GM12878 (cell line): ENCODE measurements around the gene RAB30. TPM values are rescaled to one million over a fixed set of nuclear protein-coding genes. Genes with fewer than 3 reads are reported as not detected.
A peak's percentile ranks its signal among the peaks of the same experiment; 100 is the strongest.

Experiments
- ATAC-seq: fragments of 200-7000 bp; cut with Tn5 transposase; 3 replicates; pipeline ENCODE4 v1.9.1; 2020; ENCODE audit warnings: mild to moderate bottlenecking, moderate library complexity
- BruUV-seq: library from RNA; stranded (reverse); fragments of 400-500 nt; replicated peaks from 2 replicates; lab custom pipeline; 2021; lab: Mats Ljungman, UMichigan
- CTCF ChIA-PET: fragments of 300-600 bp; sonication (Branson Sonifier 250); formaldehyde crosslinking; extraction: SDS; loops from one replicate; lab custom pipeline; 2021; ENCODE audit warnings: inconsistent platforms; lab: Yijun Ruan, JAX
- POLR2A ChIA-PET: fragments of 350-600 bp; formaldehyde crosslinking; extraction: SDS; loops from one replicate; lab custom pipeline; 2021; ENCODE audit warnings: inconsistent platforms; lab: Charles Lee
- RAD21 ChIA-PET: fragments of 300-600 bp; sonication (Branson Sonifier 250); formaldehyde crosslinking; loops from one replicate; lab custom pipeline; 2023; ENCODE audit warnings: antibody characterized with exemption; ENCODE audit not compliant: unreplicated experiment; lab: Charles Lee
- SMC1A ChIA-PET: fragments of 300-600 bp; sonication (Branson Sonifier 250); formaldehyde crosslinking; loops from one replicate; lab custom pipeline; 2023; ENCODE audit not compliant: unreplicated experiment, uncharacterized antibody; lab: Charles Lee
- DNase-seq: peaks from one replicate; pipeline ENCODE4 v3.0.0-alpha.2; 2011; ENCODE audit warnings: low read depth, low spot score
- FAIRE-seq: peaks from 3 replicates; lab custom pipeline; 2011; peaks lifted over from hg19 to GRCh38; lab: Jason Lieb, UNC
- H2AFZ ChIP-seq: 2 replicates; pipeline ENCODE4 v1.6.0; 2011; ENCODE audit warnings: low read depth, low read length, control low read depth; ENCODE audit not compliant: control insufficient read depth
- H3K27ac ChIP-seq: 2 replicates; pipeline ENCODE4 v1.5.1; 2011; ENCODE audit warnings: control low read depth; ENCODE audit not compliant: control insufficient read depth, insufficient read depth
- H3K27me3 ChIP-seq, 2 experiments: replicated peaks in 1 of 2; 2 replicates each; pipeline versions ENCODE4 v1.6.0 to v1.6.1; 2011; ENCODE audit warnings: low read length in 1 of 2; ENCODE audit not compliant: control insufficient read depth in 2 of 2, insufficient read depth in 2 of 2
- H3K36me3 ChIP-seq, 2 experiments: 2 replicates each; pipeline ENCODE4 v1.5.1; 2011; ENCODE audit warnings: low read length in 1 of 2; ENCODE audit not compliant: control insufficient read depth in 2 of 2, insufficient read depth in 2 of 2
- H3K4me1 ChIP-seq: 2 replicates; pipeline ENCODE4 v1.6.1; 2011; ENCODE audit warnings: mild to moderate bottlenecking, low read length, moderate library complexity, mixed read lengths; ENCODE audit not compliant: control insufficient read depth, insufficient read depth
- H3K4me2 ChIP-seq: 2 replicates; pipeline ENCODE4 v1.6.0; 2011; ENCODE audit warnings: control low read depth; ENCODE audit not compliant: control insufficient read depth, insufficient read depth
- H3K4me3 ChIP-seq: fragments of 200-600 bp; sonication (generic); 2 replicates; pipeline ENCODE4 v1.5.1; 2016
- H3K79me2 ChIP-seq: 2 replicates; pipeline ENCODE4 v1.6.0; 2011; ENCODE audit warnings: low read length; ENCODE audit not compliant: control insufficient read depth, insufficient read depth
- H3K9ac ChIP-seq: 2 replicates; pipeline ENCODE4 v1.8.0; 2011; ENCODE audit warnings: low read length, control low read depth, mixed read lengths; ENCODE audit not compliant: control insufficient read depth, insufficient read depth
- H3K9me3 ChIP-seq: replicated peaks from 3 replicates; pipeline ENCODE4 v1.5.1; 2011; ENCODE audit warnings: mild to moderate bottlenecking, low read length; ENCODE audit not compliant: control insufficient read depth, insufficient read depth
- H4K20me1 ChIP-seq: 2 replicates; pipeline ENCODE4 v1.6.0; 2011; ENCODE audit not compliant: control insufficient read depth, insufficient read depth
- CHD2 ChIP-seq: IDR thresholded peaks from 2 replicates; pipeline ENCODE4 v1.6.1; 2011; ENCODE audit warnings: low read depth, low read length, improper control_type of control experiment, borderline replicate concordance
- MYC ChIP-seq: IDR thresholded peaks from 2 replicates; pipeline ENCODE4 v1.6.1; 2011; ENCODE audit warnings: mild to moderate bottlenecking, low read length, moderate library complexity, inconsistent platforms; ENCODE audit not compliant: insufficient read depth, insufficient replicate concordance, insufficient read length, severe bottlenecking
- RFX5 ChIP-seq: IDR thresholded peaks from 2 replicates; pipeline ENCODE4 v1.6.1; 2011; ENCODE audit warnings: low read depth, low read length, improper control_type of control experiment
- STAT3 ChIP-seq: IDR thresholded peaks from 2 replicates; pipeline ENCODE4 v1.6.1; 2011; ENCODE audit warnings: low read depth, low read length, improper control_type of control experiment
- ZBTB4 ChIP-seq: fragments of 450-650 bp; formaldehyde crosslinking; IDR thresholded peaks from 2 replicates; pipeline ENCODE4 v1.4.0; 2022; ENCODE audit warnings: mild to moderate bottlenecking, moderate library complexity
- in situ Hi-C: fragments of 300-500 bp; cut with MboI; formaldehyde crosslinking; loops from 9 replicates; pipeline ENCODE4 v1.14.3; 2018; ENCODE audit warnings: mixed read lengths
- intact Hi-C: fragments of 100-400 bp; cut with micrococcal nuclease; formaldehyde crosslinking; loops from one replicate; pipeline ENCODE4 v1.14.2; 2022; ENCODE audit not compliant: unreplicated experiment
- polyA plus RNA-seq, 11 experiments: library from polyadenylated mRNA; depleted of rRNA in 4 of 11; unstranded in 6 of 11; stranded (reverse) in 5 of 11; fragments of >200 nt; fragmentation: Nextera tagmentation in 4 of 11; fragmentation: Illumina TruSeq in 1 of 11; extraction: Ambion mirVana in 4 of 11; extraction: Trizol in 1 of 11; gene quantifications; 1 replicate in 1 of 11; 2 replicates in 10 of 11; pipeline versions ENCODE4 v1.2.1 to v1.2.3, GENCODE V29; 2011 to 2016; ENCODE audit warnings: inconsistent platforms in 2 of 11, missing spikeins in 2 of 11, low read depth in 1 of 11
- total RNA-seq, 4 experiments: library from RNA; depleted of rRNA in 3 of 4; stranded (reverse); fragments of >200 nt in 3 of 4; fragmentation: Illumina TruSeq in 1 of 4; extraction: Trizol in 1 of 4; gene quantifications; 2 replicates each; pipeline versions ENCODE4 v1.2.1 to v1.2.3, GENCODE V29; 2013 to 2021
- TF ChIP-seq, protein P1 (sequence below): fragments of 450-650 bp; IDR thresholded peaks from 2 replicates; pipeline ENCODE4 v1.6.1; 2017; ENCODE audit warnings: mild to moderate bottlenecking

The RAB30 gene
- total and polyA plus RNA-seq, 10 of the 15 experiments (the other 5 are each of a cell fraction or from before 2014, with no cell fraction given), result 9.8 to 26.7 (median 19.2) TPM

GRCh38 chr11:83118814-83119213, 47.1 kb upstream of the RAB30 start:
- no peak for FAIRE-seq
- no peak for ATAC-seq
- DNase-seq, result no peak
- Histone ChIP-seq H3K36me3 (no peaks in the 10 kb centered on the region), H2AFZ (peak overlapping the region; percentile 41; the same call in 1 of the 2 replicates), H3K4me2 (no peak overlapping the region), H3K9me3 (no peaks in the 10 kb centered on the region), H3K4me3 (no peak overlapping the region), H3K27me3 (no peaks in the 10 kb centered on the region), H3K4me1 (peaks cover 12% of the 10 kb centered on the region), H3K27ac (no peak overlapping the region), H3K9ac (no peak overlapping the region), H4K20me1 (no peaks in the 10 kb centered on the region), H3K79me2 (no peaks in the 10 kb centered on the region)
- ChIA-PET CTCF (interaction anchor here (0.9 to 2.1 kb wide), 4 partner anchors 8 to 111 kb away, joined by 3 to 6 read pairs (median 4); no protein-coding TSS in a partner anchor), POLR2A (interaction anchor here (0.6 to 3.7 kb wide), 5 partner anchors 37 to 198 kb away, joined by 3 to 23 read pairs (median 7); partner anchors contain the start of gene PCF11), SMC1A (interaction anchor here (0.9 to 2.7 kb wide), 14 partner anchors 9 to 184 kb away, joined by 3 to 16 read pairs (median 3); partner anchors contain the start of genes PCF11 and RAB30), RAD21 (interaction anchor here (0.6 to 4.1 kb wide), 4 partner anchors 38 to 209 kb away, joined by 3 to 21 read pairs (median 3); partner anchors contain the start of genes PCF11 and RAB30)
- BruUV-seq, result no TSS peak
- in situ Hi-C loops, result no loop called here
- TF ChIP-seq CHD2, result no peak
- no peak for TF ChIP-seq RFX5
- TF ChIP-seq ZBTB4, result no peak
- no peak for TF ChIP-seq MYC
- TF ChIP-seq, protein P1, sequence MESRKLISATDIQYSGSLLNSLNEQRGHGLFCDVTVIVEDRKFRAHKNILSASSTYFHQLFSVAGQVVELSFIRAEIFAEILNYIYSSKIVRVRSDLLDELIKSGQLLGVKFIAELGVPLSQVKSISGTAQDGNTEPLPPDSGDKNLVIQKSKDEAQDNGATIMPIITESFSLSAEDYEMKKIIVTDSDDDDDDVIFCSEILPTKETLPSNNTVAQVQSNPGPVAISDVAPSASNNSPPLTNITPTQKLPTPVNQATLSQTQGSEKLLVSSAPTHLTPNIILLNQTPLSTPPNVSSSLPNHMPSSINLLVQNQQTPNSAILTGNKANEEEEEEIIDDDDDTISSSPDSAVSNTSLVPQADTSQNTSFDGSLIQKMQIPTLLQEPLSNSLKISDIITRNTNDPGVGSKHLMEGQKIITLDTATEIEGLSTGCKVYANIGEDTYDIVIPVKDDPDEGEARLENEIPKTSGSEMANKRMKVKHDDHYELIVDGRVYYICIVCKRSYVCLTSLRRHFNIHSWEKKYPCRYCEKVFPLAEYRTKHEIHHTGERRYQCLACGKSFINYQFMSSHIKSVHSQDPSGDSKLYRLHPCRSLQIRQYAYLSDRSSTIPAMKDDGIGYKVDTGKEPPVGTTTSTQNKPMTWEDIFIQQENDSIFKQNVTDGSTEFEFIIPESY, result no peak
- no peak for TF ChIP-seq STAT3
- intact Hi-C loops, result no loop called here
